HFFc6 (cell line): ENCODE results near the gene CCM2. TPM values are rescaled to one million over a fixed set of nuclear protein-coding genes. Genes with fewer than 3 reads are reported as not detected.

Experiments used
- DNase-seq: peaks from one replicate; pipeline ENCODE4 v3.0.0-alpha.2; 2018
- H3K27ac Mint-ChIP-seq: 2 replicates; pipeline ENCODE4 v1.8.0; 2020; ENCODE audit warnings: mild to moderate bottlenecking, mixed read lengths
- H3K27me3 Mint-ChIP-seq: 2 replicates; pipeline ENCODE4 v1.8.0; 2021; ENCODE audit warnings: mild to moderate bottlenecking, moderate library complexity, mixed read lengths; ENCODE audit not compliant: insufficient read depth
- H3K36me3 Mint-ChIP-seq: 2 replicates; pipeline ENCODE4 v1.8.0; 2021; ENCODE audit warnings: low read depth, mixed read lengths
- H3K4me1 Mint-ChIP-seq: 2 replicates; pipeline ENCODE4 v1.8.0; 2020; ENCODE audit warnings: low read depth, mixed read lengths
- H3K4me3 Mint-ChIP-seq: 2 replicates; pipeline ENCODE4 v1.8.0; 2020; ENCODE audit warnings: mild to moderate bottlenecking, moderate library complexity, mixed read lengths
- H3K9me3 Mint-ChIP-seq: 2 replicates; pipeline ENCODE4 v1.8.0; 2020; ENCODE audit warnings: mild to moderate bottlenecking, mixed read lengths
- CTCF ChIP-seq: fragments of 200-600 bp; sonication (generic); IDR thresholded peaks from 2 replicates; pipeline ENCODE4 v1.5.0; 2021; ENCODE audit warnings: antibody characterized with exemption, mild to moderate bottlenecking
- total RNA-seq, 6 experiments: library from RNA; stranded (reverse); fragmentation: NEBNext Ultra II Directional; extraction: Animal tissue kit (Norgen Biotek cat#: 25700); gene quantifications; 2 replicates in 1 of 6; 3 replicates in 5 of 6; pipeline ENCODE4 v1.2.3, GENCODE V29; 2021

Gene CCM2
- total RNA-seq, 6 experiments from 2014 or later = 50.3 to 57.4 (median 52.7) TPM

GRCh38 chr7:45118292-45118691 lies 118.3 kb downstream of the CCM2 start:
- H3K9me3 Mint-ChIP-seq = no peaks in the 10 kb centered on the region
- no peaks in the 10 kb centered on the region for H3K4me1 Mint-ChIP-seq
- no peaks in the 10 kb centered on the region for H3K36me3 Mint-ChIP-seq
- no peak overlapping the region for H3K27ac Mint-ChIP-seq
- TF ChIP-seq CTCF = no peak
- H3K4me3 Mint-ChIP-seq = no peak overlapping the region
- DNase-seq = no peak
- H3K27me3 Mint-ChIP-seq = peaks cover 19% of the 10 kb centered on the region

- Mint-ChIP-seq H3K36me3 (no peaks in the 10 kb centered on the region), H3K9me3 (no peaks in the 10 kb centered on the region), H3K27me3 (peaks cover 19% of the 10 kb centered on the region), H3K4me1 (no peaks in the 10 kb centered on the region), H3K27ac (no peak overlapping the region), H3K4me3 (no peak overlapping the region)
- TF ChIP-seq CTCF = no peak
- DNase-seq = no peak
Observed at GRCh38 chr7:45118889-45119331, 118.9 kb downstream of the CCM2 start.

- Mint-ChIP-seq H3K36me3 (no peaks in the 10 kb centered on the region), H3K9me3 (no peaks in the 10 kb centered on the region), H3K4me1 (no peaks in the 10 kb centered on the region), H3K27me3 (peaks cover 18% of the 10 kb centered on the region), H3K27ac (no peak overlapping the region), H3K4me3 (no peak overlapping the region)
- no peak for TF ChIP-seq CTCF
- no peak for DNase-seq
Observed at GRCh38 chr7:45119550-45119949, 119.5 kb downstream of the CCM2 start.

- H3K27ac Mint-ChIP-seq = no peak overlapping the region
- H3K4me3 Mint-ChIP-seq = no peak overlapping the region
- H3K27me3 Mint-ChIP-seq = peaks cover 12% of the 10 kb centered on the region
- DNase-seq = no peak
- no peaks in the 10 kb centered on the region for H3K9me3 Mint-ChIP-seq
- no peaks in the 10 kb centered on the region for H3K36me3 Mint-ChIP-seq
- H3K4me1 Mint-ChIP-seq = no peaks in the 10 kb centered on the region
- no peak for TF ChIP-seq CTCF
Observed at GRCh38 chr7:45122975-45123860, 123.2 kb downstream of the CCM2 start.

GRCh38 chr7:45123913-45124710 lies 124.1 kb downstream of the CCM2 start:
- H3K4me3 Mint-ChIP-seq = no peak overlapping the region
- H3K27ac Mint-ChIP-seq = no peak overlapping the region
- H3K36me3 Mint-ChIP-seq = no peaks in the 10 kb centered on the region
- no peak for TF ChIP-seq CTCF
- H3K9me3 Mint-ChIP-seq = no peaks in the 10 kb centered on the region
- no peaks in the 10 kb centered on the region for H3K4me1 Mint-ChIP-seq
- H3K27me3 Mint-ChIP-seq = peaks cover 11% of the 10 kb centered on the region
- DNase-seq = no peak
